Fibroblast of skin of left biceps (primary cell): Measurements from ENCODE around the gene ARIH2.
A peak's percentile ranks its signal among the peaks of the same experiment; 100 is the strongest.

Source experiments
- DNase-seq, 2 experiments: peaks; one replicate each; pipeline ENCODE4 v3.0.0-alpha.2; 2013; ENCODE audit warnings: low read depth in 2 of 2

The ARIH2 gene

DNA sequence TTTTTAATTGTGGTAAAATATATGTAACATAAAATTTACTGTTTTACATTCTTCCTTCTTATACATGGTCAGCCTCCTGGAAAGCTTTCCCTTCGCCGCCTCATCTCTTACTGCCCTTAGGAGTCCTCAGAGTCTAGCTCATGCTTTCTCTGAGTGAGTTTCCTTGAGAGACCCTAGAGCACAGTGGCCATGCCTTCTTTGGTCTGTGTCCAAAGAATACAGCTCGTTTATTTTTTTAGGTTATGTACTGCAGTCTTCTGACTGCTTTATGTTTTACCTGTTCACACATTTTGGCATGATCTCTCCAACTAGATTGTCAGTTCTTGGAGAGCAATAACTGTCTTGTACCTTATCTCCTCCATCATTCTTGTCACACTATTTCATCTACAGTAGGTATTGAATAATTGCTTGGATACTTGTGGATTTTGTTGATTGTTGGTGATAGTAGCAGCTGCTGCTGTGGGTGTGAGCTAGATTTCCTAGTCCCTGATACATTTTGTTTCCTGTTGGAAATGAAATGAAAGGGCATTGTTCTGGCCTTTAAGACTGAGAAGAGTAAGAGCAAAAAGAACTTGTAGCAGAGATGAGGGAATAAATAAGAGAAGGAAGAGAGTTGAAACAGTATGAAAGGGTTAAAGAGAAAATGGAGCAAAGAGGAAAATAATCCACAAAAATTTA is 10.9 kb downstream of the ARIH2 start:
- no peak for DNase-seq

- peak; percentile 35 to 45 for DNase-seq
Measured at GRCh38 chr3:48930590-48930989, 11.9 kb downstream of the ARIH2 start.

DNA sequence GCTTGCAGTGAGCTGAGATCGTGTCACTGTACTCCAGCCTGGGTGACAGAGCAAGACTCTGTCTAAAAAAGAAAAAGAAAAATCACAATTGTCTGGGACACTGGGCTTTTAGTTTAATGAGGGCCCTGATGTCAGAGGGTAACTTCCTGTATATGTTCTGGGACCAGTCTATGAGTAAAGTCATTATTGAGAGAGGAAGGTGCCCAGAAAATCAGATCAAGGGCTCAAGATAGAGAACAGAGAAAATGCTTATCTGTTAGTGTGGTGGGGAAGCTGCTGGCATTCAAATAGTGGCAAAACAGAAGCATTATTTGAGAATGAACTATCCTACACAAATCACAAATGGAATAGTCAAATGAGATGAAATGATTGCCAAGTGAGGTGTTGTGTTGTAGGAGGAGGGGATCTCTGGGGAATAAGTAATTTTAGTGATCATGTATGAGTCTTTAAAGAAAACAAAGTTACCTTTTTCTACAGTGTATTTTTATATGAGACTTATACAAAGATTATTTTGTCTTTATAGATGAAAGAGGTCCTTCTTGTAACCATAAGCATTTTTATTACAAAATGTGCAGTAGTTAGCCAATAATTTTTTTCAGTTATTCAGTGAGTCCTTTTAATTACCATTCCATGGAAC is 13.4 kb downstream of the ARIH2 start:
- DNase-seq = no peak

DNA sequence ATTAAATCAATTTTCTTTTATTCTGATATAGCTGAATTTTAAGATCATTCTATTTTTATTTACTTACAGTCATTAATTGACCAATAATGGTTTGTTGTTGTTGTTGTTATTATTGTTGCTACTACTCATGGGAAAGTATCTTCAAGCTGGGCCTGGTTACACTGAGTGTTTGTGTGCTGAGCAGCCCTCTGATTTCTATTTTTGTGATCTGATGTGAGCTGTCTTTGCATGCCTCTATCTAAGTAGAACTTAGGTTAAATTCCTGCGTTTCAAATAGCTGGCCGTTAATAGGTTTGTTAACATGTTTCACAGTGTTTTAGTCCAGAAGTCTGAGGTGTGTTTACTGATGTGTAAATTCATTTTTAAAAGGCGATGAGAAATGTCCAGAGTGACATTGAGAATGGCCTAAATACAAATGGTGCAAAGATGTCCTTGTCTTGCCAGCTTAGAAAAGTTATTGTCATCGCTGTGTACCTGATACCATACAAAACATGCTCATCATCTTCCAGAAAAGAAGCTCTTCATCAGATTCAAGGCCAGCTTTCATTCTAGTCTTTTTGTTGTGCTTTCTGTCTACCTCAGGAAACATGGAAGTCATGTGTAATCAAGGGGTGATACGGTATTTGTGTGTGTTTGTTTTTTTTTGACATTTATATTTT is 15.8 kb downstream of the ARIH2 start:
- DNase-seq = no peak

DNA sequence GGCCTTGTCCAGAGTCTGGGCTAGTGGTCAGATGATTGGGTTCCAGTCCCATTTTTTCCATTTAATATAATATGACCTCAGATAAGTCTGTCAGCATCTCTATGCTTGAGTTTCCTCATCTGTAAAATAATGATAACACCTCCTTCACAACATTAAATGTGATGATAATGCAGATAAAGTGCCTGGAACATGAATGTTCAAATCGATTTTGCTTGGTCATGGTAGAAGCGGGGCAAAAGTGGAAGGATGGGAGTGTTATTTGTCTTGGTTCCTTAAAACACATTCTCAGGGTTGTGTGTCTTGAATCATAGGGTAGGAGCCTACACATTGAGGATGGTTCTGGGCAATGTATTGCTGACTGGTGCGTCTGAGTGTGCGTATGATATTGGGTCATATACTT is 16.9 kb downstream of the ARIH2 start:
- no peak for DNase-seq

- DNase-seq = no peak
Measured at GRCh38 chr3:48938156-48938555, 19.5 kb downstream of the ARIH2 start.

GRCh38 chr3:48938689-48939088 is 20.0 kb downstream of the ARIH2 start:
- DNase-seq = no peak

DNA sequence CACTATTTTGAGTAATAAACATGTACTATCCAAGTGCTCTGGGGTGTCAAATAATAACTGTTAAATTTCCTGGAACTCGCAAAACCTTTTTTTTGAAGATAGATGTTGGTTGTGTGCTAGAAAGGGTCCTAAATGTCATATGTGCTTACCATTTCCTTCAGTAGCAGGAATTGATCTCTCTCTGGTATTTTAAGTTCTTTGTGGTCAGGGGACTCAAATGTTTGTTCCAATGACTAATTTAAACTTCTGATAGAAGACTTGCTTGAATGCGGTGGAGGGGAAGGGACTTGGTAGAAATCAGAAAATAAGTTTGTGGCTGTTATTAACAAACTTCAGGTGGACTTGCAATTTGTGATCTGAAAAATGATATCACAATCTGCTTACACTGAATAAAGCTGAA is 26.8 kb downstream of the ARIH2 start:
- no peak for DNase-seq

- no peak for DNase-seq
Measured at GRCh38 chr3:48945891-48946549, 27.4 kb downstream of the ARIH2 start.

DNA sequence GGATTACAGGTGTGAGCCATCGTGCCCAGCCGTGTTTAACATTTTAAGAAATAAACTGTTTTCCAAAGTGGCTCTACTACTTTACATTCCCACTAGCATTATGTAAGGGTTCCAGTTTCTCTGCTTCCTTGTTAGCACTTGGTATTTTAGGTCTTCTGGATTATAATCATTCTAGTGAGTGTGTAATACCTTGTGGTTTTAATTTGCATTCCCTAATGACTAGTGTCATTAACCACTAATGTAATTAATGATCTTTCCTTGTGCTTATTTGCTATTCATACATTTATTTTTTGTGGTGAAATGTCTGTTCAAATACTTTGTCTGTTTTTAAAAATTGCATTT is 30.7 kb downstream of the ARIH2 start:
- peak in 1 of 2 experiments; percentile 18 for DNase-seq

DNA sequence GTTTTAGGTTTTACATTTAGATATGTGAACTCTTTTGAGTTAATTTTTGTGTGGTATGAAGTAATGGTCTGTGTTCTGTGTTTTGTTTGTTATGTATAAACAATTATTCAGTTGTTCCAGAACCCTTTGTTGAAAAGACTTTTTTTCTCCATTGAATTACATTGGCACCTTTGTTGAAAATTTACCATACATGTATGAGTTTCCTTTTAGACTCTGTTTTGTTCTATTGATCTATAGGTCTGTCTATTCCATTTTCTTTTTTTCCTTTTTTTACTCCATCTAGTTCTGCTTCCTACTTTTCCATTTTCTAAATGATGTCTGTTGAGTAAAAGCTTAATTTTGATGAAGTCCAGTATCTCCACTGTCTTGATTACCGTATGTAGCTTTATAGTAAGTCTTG is 31.4 kb downstream of the ARIH2 start:
- no peak for DNase-seq

- DNase-seq = no peak
Measured at GRCh38 chr3:48951764-48952163, 33.1 kb downstream of the ARIH2 start.

- DNase-seq = no peak
Measured at GRCh38 chr3:48952510-48953118, 34.0 kb downstream of the ARIH2 start.

- DNase-seq = no peak
Measured at GRCh38 chr3:48957006-48957705, 38.5 kb downstream of the ARIH2 start.

- peak in 1 of 2 experiments; percentile 6 for DNase-seq
Measured at GRCh38 chr3:48960841-48961413, 42.3 kb downstream of the ARIH2 start.

DNA sequence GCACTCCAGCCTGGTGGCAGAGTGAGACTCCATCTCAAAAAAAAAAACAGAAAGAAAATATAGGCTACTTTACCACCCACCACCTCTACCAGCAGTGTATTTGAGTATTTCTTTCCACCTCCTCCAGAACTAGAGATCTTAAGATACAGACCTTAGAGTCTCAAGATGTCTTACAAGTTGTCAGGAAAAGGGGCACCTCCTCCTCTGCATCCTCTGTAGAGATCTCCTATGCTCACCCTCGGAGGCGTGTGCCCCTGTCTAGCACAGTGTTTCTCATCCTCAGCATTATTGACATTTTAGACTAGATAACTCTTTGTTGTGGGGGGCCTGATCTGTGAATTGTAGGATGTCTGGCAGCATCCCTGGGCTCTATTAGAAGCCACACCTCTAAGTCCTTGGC is 43.7 kb downstream of the ARIH2 start:
- DNase-seq = no peak

- DNase-seq = no peak
Measured at GRCh38 chr3:48962939-48963338, 44.3 kb downstream of the ARIH2 start.

DNA sequence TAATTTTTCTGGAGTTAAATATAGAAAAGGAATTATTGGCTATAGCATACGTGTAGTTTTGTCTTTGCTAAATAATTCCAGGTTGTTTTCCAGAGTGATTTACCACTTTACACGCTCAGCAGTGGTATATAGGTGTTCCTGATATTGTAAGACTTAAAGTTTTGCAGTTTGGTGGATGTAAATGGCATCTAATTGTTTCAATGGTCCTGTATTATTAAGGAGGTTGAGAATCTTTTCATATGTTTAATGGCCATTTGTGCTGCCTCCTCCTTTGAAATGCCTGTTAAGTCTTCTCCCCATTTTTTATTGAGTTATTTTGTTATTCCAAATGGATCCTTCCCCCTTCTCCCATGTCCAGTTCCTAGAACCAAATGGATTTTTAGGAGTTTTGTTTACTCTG is 44.9 kb downstream of the ARIH2 start:
- DNase-seq = no peak

GRCh38 chr3:48966367-48966766 is 47.7 kb downstream of the ARIH2 start:
- no peak for DNase-seq

DNA sequence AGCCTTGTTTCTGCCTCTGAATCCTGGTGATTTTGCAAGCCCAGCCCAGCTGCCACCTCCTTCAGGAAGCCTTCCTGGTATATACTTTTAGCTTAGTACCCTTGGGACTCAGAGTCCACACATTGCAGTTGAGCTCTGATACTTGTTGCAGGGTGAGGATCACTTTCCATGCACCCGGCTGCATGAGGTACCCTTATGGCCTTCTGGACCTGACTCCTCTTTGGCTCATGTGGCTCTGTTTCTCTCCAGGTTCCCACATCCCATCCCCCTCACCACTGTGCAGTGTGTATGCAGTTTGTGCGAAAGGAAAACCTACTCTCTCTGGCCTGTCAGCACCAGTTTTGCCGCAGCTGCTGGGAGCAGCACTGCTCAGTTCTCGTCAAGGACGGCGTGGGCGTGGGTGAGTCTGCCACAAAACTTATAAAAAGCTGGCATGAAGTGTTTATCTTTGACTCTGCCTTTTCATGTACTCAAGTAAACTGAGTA is 48.3 kb downstream of the ARIH2 start:
- no peak for DNase-seq

DNA sequence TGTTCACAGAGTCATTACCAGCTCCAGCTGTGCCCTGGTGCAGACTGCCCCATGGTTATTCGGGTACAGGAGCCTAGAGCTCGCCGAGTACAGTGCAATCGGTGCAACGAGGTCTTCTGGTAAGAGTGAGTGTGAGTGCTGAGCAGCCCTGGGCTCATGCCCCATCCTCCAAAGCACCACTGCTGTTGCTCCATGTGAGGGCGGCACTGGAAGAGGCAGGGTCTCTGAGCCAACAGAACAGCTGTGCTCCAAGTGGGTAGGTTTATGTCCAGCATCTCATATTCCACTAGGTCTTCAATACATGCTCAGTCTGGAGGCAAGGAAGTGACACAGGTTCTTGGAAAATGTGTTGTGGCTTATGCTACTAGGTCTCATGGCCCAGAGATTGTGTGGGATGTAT is 51.9 kb downstream of the ARIH2 start:
- no peak for DNase-seq
